ENCODE results near the gene UNC5C. TPM values are rescaled to one million over a fixed set of nuclear protein-coding genes. Genes with fewer than 3 reads are reported as not detected.

Gene UNC5C
- total RNA-seq, 1 experiment from 2014 or later = 0.11 TPM

DNA sequence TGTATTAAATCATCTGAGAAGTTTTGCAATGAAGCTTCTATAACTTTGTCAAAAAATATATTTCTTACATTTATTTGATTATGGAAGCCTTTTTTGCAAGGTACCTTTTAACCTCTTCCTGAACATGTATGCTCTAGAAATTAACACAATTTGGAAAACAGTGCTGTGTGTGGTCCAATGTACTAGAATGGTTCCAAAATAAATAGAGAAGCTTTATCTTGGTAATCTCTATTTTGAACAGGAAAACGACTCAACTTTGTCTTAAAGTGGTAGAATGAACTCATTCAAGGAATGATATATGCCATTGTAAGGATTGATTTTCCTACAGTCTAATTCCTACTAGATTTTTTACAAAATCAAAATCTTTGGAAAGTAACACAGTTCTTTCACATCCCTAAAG, 248.5 kb downstream of the UNC5C start:
- Histone ChIP-seq H3K27ac (ENCODE audit: low read depth, low read length, poor library complexity, severe bottlenecking) (no peak overlapping the region), H3K4me3 (ENCODE audit: low read depth, low read length, poor library complexity, severe bottlenecking) (no peak overlapping the region), H3K27me3 (replicated peaks; ENCODE audit: insufficient read depth, low read depth, low read length, poor library complexity) (no peaks in the 10 kb centered on the region), H3K9me3 (ENCODE audit: low read depth, low read length, poor library complexity, severe bottlenecking) (no peaks in the 10 kb centered on the region), H3K36me3 (ENCODE audit: insufficient read depth, low read length, poor library complexity, severe bottlenecking) (no peaks in the 10 kb centered on the region), H3K4me1 (ENCODE audit: insufficient read depth, low read length, poor library complexity, severe bottlenecking) (no peaks in the 10 kb centered on the region)
- intact Hi-C loops (cut with micrococcal nuclease; ENCODE audit: unreplicated experiment) = no loop called here
- POLR2A ChIA-PET (ENCODE audit: low non-redundant PET) = interaction anchor here (0.6 kb wide), 1 partner anchor 52 kb away, joined by 8 read pairs; no protein-coding TSS in a partner anchor
- BruUV-seq (replicated peaks) = no TSS peak
- CTCF ChIA-PET = no interaction called here
- TF ChIP-seq EZH2 (IDR thresholded peaks at IDR 0.05; ENCODE audit: borderline replicate concordance, low read depth, low read length, poor library complexity, severe bottlenecking) = no peak
- TF ChIP-seq, protein P1, sequence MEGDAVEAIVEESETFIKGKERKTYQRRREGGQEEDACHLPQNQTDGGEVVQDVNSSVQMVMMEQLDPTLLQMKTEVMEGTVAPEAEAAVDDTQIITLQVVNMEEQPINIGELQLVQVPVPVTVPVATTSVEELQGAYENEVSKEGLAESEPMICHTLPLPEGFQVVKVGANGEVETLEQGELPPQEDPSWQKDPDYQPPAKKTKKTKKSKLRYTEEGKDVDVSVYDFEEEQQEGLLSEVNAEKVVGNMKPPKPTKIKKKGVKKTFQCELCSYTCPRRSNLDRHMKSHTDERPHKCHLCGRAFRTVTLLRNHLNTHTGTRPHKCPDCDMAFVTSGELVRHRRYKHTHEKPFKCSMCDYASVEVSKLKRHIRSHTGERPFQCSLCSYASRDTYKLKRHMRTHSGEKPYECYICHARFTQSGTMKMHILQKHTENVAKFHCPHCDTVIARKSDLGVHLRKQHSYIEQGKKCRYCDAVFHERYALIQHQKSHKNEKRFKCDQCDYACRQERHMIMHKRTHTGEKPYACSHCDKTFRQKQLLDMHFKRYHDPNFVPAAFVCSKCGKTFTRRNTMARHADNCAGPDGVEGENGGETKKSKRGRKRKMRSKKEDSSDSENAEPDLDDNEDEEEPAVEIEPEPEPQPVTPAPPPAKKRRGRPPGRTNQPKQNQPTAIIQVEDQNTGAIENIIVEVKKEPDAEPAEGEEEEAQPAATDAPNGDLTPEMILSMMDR (conservative IDR thresholded peaks at IDR 0.05; ENCODE audit: low read depth, low read length) = no peak
- DNase-seq (ENCODE audit: low spot score) = no peak

GRCh38 chr4:95296052-95296451, 252.7 kb downstream of the UNC5C start:
- intact Hi-C loops (cut with micrococcal nuclease; ENCODE audit: unreplicated experiment) = no loop called here
- CTCF ChIA-PET = no interaction called here

GRCh38 chr4:95295157-95295556, 253.6 kb downstream of the UNC5C start:
- Histone ChIP-seq H3K4me3 (ENCODE audit: low read depth, low read length, poor library complexity, severe bottlenecking) (no peak overlapping the region), H3K4me1 (ENCODE audit: insufficient read depth, low read length, poor library complexity, severe bottlenecking) (peaks cover 24% of the 10 kb centered on the region), H3K9me3 (ENCODE audit: low read depth, low read length, poor library complexity, severe bottlenecking) (no peaks in the 10 kb centered on the region), H3K36me3 (ENCODE audit: insufficient read depth, low read length, poor library complexity, severe bottlenecking) (no peaks in the 10 kb centered on the region), H3K27me3 (replicated peaks; ENCODE audit: insufficient read depth, low read depth, low read length, poor library complexity) (no peaks in the 10 kb centered on the region), H3K27ac (ENCODE audit: low read depth, low read length, poor library complexity, severe bottlenecking) (peak overlapping the region; percentile 5)
- ChIA-PET POLR2A (ENCODE audit: low non-redundant PET) (no interaction called here), CTCF (no interaction called here)
- no peak for TF ChIP-seq EZH2 (IDR thresholded peaks at IDR 0.05; ENCODE audit: borderline replicate concordance, low read depth, low read length, poor library complexity, severe bottlenecking)
- TF ChIP-seq, protein P1 (conservative IDR thresholded peaks at IDR 0.05; ENCODE audit: low read depth, low read length) = no peak
- DNase-seq (ENCODE audit: low spot score) = no peak
- BruUV-seq (replicated peaks) = no TSS peak
- intact Hi-C loops (cut with micrococcal nuclease; ENCODE audit: unreplicated experiment) = no loop called here

More at GRCh38 chr4:95296052-95296451, 252.7 kb downstream of the UNC5C start:
- Histone ChIP-seq H3K9me3 (ENCODE audit: low read depth, low read length, poor library complexity, severe bottlenecking) (no peaks in the 10 kb centered on the region), H3K4me3 (ENCODE audit: low read depth, low read length, poor library complexity, severe bottlenecking) (no peak overlapping the region), H3K4me1 (ENCODE audit: insufficient read depth, low read length, poor library complexity, severe bottlenecking) (peaks cover 24% of the 10 kb centered on the region), H3K36me3 (ENCODE audit: insufficient read depth, low read length, poor library complexity, severe bottlenecking) (no peaks in the 10 kb centered on the region), H3K27me3 (replicated peaks; ENCODE audit: insufficient read depth, low read depth, low read length, poor library complexity) (no peaks in the 10 kb centered on the region), H3K27ac (ENCODE audit: low read depth, low read length, poor library complexity, severe bottlenecking) (no peak overlapping the region)
- TF ChIP-seq, protein P1 (conservative IDR thresholded peaks at IDR 0.05; ENCODE audit: low read depth, low read length) = no peak
- DNase-seq (ENCODE audit: low spot score) = no peak
- BruUV-seq (replicated peaks) = no TSS peak
- POLR2A ChIA-PET (ENCODE audit: low non-redundant PET) = no interaction called here
